GM21447 (cell line): ENCODE measurements around the gene MUC5AC.

Source experiments
- ATAC-seq: cut with Tn5 transposase; IDR thresholded peaks from one replicate; pipeline ENCODE4 v1.9.1; 2021; ENCODE audit not compliant: unreplicated experiment

The MUC5AC gene

DNA sequence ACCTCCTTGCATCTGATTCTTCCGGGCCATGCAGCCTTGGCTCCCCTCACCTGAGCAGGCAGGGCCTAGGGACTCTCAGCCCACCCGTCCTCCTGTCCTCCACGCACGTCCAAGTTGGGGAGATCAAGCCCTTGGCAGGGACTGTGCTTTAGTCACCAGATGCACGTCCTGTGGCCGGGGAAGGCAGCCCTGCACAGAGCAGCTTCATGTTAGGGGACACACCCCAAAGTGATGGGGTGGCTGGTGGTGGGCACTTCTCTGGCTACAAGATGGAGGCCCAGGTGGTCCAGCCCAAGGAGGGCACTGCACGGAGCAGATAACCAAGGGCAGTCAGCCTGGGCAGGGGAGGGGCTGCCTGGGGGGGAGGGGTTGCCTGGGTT lies 66.3 kb downstream of the MUC5AC start:
- no peak for ATAC-seq

DNA sequence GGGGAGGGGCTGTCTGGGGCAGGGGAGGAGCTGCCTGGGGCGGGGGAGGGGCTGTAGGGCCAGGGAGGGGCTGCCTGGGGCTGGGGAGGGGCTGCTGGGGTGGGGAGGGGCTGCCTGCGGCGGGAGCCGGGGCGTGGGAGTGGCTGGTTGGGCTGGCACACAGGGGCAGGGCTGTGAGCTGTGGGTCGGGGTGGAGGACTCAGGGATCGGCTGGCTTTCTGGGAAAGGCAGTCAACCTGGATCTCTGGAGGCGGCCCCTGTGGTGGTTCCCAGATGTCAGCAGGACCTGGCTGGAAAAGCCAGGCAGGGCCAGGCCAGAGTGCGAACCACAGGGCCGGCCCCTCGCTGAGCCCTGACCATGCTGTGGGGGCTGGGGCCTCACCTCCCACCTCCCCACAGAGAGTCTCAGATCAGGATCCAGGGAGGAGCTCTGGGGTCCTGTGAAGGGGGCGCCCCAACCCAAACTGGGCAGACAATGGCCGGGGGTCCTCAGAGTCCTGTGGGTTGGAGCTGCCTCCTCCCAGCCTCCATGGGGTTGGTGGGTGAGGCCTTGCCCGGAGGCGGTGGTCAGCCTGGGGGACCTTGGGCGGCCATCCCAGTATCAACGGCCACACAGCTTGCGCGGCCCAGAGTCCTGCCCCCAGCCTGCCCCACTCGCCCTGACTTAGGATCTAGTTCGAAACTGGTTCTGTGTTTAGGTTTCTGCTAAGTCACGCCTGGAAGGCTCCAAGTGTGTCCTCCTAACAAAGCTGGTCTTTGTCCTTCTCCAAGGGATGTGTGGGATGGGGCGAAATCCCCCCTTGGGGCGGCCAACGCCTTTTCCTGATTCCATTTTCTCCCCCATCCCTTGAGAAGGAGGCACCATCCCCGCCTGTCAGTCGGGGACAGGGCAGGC lies 67.0 kb downstream of the MUC5AC start:
- ATAC-seq = no peak

DNA sequence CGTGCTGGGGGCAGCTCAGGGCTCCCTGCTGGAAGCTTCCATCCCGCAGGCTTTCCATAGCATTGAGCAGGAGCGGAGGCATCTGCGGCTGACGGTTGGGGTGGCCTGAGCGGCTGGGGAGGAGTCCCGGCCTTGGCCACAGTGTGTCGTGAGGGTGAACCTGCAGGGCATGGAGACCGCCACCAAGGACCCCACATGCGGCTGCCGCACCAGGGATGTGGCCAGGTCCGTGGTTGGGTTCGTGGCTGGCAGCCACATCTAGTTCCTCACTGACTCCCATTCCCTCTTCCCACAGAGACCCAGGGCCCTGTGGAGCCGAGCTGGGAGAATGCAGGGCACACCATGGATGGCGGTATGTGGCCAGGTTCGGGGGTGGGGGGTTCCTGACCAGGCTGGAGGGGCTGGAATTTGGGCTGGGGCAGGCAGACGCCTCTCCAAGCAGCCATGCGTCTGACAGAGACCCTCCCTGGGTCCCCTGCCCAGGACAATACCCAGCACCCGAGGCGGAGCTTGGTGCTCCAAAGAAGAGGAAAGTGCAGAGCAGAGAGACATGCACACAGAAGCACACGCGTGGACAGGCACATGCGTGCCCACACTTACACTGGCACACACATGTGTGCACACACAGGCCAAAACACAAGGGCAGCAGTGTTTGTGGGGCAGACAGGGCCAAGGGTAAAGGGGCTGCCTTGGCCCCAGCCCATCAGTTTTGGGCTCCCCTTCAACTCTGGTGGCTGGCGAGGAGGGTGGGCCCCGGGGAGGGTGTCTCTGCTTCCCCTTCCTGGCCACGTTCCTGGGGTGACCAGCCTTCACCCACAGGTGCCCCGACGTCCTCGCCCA lies 67.9 kb downstream of the MUC5AC start:
- ATAC-seq = no peak

DNA sequence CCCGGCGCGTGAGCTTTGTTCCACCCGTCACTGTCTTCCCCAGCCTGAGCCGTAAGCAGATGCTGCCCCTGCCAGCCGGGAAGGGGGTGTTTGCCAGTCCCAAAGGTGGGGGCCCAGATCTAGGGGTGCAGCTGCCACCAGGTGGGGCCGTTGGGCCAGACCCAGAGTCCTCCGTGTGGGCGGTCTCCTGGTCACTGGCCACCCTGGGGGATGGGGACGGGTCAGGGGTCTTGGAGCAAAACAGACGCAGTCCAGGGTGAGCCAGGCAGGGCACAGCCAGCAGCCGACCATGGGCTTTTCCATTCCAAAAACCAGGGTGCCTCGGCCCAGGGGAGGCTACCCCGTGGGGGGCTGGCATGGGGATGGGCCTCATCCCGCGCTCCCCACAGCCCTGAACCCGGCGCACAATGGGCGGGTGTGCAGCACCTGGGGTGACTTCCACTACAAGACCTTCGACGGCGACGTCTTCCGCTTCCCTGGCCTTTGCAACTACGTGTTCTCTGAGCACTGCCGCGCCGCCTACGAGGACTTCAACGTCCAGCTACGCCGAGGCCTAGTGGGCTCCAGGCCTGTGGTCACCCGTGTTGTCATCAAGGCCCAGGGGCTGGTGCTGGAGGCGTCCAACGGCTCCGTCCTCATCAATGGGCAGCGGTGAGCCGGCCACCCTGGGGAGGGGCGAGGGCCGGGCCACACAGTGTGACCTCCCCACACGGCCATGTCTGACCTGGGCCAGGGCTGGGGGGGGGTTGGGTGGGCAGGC lies 68.7 kb downstream of the MUC5AC start:
- no peak for ATAC-seq

DNA sequence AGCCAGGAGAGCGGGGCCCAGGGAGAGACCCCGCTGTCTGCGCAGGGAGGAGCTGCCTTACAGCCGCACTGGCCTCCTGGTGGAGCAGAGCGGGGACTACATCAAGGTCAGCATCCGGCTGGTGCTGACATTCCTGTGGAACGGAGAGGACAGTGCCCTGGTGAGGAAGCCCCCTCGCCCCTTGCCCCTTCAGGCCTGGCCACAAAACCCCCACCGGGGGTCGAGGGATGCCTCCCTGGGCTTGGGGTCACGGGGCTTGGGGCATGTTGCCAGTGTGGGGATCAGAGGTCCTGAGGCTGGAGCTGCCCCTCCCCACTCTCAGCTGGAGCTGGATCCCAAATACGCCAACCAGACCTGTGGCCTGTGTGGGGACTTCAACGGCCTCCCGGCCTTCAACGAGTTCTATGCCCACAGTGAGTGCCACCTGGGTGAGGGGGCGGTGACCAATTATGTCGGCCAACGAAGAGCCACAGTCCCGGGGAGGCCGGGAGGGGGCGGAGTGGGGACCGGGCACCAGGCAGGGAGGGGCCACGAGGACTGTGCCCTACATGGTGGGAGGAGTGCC lies 69.3 kb downstream of the MUC5AC start:
- no peak for ATAC-seq

DNA sequence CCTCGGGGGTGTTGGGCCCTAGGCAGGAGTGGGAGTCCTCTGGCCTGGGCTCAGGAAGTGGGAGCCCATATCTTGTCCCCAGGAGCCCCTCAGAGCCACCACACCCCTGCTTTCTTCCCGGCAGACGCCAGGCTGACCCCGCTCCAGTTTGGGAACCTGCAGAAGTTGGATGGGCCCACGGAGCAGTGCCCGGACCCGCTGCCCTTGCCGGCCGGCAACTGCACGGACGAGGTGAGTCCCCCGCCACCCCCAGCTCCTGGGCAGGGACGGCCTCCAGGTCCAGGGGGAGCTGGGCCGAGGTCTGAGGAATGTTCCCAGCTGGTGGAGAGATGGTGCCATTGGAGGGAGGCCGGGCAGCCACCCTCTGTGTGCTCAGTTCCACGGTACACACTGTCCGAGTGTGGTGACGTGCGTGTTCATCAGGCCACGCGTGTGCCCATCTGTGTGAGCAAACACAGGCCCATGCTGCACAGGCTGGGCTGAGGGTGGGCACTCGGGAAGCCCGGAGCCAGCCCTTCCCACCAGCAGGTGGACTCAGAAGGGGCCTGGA lies 69.9 kb downstream of the MUC5AC start:
- ATAC-seq = no peak

DNA sequence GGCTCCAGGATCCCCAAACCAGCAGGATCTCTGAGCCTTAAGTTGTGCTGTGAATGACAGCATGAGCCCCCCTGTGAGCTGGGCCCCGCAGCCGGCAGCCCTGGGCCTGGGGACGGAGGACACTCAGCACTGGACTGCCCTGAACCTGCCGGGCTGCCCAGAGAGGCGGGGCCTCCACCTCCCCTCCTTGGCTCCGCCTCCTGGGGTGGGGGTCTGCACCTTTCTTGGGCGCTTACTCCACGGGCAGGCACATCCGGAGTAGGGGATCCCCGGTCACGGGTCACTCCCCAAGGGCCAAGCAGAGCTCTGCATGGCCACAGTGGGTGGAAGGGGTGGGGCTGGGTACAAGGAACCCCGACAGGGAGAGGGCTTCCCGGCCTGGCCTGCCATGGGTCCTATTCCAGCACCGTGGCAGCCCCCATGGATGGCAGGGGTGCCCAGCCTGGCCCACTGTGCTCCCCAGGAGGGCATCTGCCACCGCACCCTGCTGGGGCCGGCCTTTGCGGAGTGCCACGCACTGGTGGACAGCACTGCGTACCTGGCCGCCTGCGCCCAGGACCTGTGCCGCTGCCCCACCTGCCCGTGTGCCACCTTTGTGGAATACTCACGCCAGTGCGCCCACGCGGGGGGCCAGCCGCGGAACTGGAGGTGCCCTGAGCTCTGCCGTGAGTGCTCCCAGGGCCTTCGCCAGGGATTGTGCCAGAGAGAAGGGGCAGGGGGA lies 70.5 kb downstream of the MUC5AC start:
- ATAC-seq = no peak

DNA sequence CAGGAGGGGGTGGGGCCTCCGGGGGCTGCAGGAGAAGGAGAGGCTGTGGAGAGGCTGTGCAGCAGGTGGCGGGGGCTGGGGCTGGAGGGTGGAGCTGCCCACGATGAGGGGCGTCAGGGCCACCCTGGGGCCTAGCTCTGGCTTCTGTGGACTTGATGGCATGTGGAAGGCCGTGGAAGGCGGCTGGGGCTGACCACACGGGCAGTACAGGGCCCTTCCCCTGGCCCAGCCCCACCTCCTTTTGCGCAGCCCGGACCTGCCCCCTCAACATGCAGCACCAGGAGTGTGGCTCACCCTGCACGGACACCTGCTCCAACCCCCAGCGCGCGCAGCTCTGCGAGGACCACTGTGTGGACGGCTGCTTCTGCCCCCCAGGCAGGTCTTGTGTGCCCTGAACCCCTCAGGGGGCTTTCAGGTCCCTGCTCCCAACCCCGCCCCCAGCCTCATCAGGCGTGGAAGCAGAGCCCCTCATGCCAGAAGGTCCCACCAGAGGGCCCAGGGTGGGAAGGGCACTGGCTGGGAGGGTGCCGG lies 71.2 kb downstream of the MUC5AC start:
- ATAC-seq = no peak

DNA sequence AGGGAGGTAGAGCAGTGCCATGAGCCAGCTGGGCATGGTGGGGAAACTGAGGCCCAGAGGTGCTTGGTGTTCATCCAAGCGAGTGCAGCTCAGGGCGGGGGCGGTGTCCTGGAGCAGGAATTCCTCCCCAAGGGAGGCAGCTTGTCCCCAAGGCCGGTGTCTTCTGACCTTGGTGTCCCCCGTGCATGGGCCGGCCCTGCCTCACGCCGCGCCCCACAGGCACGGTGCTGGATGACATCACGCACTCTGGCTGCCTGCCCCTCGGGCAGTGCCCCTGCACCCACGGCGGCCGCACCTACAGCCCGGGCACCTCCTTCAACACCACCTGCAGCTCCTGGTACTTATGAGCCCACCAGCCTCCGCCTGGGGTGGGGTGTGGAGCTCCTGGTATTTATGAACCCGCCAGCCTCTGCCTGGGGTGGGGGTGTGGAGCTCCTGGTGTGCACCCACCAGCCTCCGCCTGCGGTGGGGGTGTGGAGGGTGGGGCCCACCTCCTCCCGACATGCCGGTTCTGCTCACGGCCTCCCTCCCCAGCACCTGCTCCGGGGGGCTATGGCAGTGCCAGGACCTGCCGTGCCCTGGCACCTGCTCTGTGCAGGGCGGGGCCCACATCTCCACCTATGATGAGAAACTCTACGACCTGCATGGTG lies 71.8 kb downstream of the MUC5AC start:
- no peak for ATAC-seq

DNA sequence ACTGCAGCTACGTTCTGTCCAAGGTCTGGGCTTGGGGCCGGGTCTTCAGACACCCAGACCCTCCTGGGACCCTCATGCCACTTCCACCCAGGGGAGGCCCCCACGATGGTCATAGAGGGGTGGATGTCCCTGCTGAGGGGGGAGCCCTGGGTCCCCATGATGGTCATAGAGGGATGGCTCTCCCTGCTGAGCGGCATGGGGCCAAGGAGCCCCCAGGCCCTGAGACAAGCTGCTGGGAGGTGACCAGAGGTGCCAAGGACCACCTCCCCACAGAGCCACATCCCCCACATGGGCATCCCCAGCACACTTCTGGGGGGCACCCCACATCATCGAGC lies 72.3 kb downstream of the MUC5AC start:
- ATAC-seq = no peak

DNA sequence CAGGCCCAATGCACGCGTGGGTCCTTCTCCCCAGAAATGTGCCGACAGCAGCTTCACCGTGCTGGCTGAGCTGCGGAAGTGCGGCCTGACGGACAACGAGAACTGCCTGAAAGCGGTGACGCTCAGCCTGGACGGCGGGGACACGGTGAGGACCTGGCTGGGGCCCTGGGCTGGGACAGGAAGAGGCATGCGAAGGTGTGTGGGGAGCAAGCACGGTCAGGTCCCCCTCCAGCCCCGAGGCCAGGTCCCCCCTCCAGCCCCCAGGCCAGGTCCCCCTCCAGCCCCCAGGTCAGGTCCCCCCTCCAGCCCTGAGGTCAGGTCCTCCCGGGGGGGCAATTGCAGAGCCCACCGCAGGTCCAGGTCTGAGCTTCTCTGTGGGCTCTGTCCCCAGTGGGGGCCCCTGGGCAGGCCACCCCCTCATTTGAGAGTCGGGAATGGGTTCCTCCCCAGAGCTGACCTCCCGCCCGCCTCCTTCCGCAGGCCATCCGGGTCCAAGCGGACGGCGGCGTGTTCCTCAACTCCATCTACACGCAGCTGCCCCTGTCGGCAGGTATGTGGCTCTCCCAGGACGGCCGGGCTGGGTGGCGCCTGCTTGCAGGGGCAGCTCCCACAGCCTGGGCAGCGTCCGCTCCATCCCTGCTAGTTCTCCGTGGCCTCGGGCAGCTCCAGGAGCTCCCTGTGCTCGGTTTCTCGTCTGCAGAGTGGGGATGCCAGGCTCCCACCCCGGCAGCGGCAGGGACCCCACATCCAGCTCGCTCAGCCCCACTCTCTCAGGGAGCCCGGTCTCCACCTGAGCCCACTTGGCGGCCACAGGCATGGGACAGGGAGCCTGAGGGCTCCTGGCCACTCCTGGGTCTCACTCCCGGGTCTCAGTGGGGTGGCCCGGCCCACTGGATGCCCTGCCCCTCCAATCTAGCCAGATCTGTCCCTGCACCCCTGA lies 73.0 kb downstream of the MUC5AC start:
- no peak for ATAC-seq

DNA sequence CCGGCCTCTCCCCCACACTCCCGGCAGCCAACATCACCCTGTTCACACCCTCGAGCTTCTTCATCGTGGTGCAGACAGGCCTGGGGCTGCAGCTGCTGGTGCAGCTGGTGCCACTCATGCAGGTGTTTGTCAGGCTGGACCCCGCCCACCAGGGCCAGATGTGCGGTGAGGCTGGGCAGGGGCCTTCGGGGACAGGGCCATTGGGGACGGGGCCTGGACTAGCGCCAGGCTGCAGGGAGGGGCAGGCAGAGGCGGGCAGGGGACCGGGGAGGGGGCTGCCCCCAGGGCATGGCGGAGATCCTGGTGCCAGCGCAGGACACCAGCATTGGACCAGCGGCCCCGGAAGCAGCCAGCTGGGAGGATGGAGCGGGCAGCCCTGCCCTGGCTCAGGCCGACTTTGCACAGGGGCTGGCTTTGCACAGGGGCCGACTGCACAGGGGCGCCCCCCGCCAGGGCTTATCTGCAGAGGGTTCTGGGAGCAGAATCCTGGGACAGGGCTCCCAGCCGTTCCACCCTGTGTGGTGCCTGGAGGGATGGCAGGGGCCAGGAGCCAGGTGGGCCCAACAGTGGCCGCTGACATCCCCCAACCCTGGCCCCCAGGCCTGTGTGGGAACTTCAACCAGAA lies 73.8 kb downstream of the MUC5AC start:
- no peak for ATAC-seq

DNA sequence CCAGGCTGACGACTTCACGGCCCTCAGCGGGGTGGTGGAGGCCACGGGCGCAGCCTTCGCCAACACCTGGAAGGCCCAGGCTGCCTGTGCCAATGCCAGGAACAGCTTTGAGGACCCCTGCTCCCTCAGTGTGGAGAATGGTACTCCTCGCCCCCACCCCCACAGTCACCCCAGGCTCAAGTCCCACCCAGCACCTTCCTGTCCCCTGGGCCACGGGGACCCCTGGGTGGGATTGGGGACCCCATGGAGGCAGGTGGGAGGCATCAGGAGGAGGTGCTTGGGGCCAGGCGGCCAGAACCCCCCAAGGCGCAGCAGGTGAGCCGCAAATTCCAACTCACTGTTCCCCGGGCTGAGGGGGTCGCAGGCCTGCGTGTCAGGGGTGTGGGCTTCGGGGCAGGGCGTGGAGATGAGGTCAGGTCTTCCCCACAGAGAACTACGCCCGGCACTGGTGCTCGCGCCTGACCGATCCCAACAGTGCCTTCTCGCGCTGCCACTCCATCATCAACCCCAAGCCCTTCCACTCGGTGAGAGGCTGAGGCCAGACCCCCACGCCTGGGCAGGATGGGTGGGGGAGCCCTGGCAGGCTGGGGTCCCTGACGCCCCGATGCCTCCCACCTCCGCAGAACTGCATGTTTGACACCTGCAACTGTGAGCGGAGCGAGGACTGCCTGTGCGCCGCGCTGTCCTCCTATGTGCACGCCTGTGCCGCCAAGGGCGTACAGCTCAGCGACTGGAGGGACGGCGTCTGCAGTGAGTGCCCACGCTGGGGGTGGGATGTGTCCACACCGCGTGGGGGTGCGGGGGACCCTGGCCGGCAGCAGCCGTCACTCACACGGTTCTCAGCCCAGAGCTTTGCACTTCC lies 74.5 kb downstream of the MUC5AC start:
- no peak for ATAC-seq

DNA sequence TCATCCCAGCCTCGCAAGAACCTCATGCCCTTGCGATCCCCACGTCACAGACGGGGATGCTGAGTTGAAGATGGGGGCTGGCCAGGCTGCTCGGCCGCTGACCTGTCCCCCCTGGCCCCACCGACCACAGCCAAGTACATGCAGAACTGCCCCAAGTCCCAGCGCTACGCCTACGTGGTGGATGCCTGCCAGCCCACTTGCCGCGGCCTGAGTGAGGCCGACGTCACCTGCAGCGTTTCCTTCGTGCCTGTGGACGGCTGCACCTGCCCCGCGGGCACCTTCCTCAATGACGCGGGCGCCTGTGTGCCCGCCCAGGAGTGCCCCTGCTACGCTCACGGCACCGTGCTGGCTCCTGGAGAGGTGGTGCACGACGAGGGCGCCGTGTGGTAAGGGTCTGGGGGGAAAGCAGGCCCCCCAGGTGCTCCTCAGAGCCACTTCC lies 75.1 kb downstream of the MUC5AC start:
- no peak for ATAC-seq

DNA sequence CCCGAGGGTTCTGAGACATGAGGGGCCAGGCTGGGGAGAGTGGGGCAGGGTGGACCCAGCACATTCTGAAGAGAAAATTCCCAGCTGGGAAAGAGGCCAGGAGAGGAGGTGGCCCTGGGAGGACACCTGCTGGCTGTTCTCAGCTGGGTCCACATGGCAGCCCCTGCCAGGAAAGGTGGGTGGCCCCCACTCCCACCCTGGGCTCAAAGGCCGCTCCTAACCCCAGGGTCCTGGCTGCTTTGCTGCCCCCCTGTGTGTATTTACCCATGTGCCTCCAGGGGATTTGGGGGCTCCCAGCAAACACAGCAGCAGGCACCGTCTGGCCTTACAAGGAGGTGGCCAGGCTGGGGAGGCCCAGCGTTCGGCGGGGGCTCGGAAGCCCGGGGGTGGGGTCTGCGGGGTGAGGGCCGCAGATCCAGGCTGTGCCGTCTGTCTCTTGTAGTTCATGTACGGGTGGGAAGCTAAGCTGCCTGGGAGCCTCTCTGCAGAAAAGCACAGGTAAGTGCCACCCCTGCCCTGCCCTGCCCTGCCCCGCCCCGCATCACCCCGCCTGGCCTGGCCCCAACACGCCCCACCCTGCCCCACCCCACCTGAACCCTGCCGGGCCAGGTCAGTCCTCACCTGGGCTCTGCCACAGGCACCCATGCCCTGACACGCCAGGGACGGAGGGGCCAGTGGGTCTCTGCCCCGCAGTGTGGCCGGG lies 75.7 kb downstream of the MUC5AC start:
- no peak for ATAC-seq

DNA sequence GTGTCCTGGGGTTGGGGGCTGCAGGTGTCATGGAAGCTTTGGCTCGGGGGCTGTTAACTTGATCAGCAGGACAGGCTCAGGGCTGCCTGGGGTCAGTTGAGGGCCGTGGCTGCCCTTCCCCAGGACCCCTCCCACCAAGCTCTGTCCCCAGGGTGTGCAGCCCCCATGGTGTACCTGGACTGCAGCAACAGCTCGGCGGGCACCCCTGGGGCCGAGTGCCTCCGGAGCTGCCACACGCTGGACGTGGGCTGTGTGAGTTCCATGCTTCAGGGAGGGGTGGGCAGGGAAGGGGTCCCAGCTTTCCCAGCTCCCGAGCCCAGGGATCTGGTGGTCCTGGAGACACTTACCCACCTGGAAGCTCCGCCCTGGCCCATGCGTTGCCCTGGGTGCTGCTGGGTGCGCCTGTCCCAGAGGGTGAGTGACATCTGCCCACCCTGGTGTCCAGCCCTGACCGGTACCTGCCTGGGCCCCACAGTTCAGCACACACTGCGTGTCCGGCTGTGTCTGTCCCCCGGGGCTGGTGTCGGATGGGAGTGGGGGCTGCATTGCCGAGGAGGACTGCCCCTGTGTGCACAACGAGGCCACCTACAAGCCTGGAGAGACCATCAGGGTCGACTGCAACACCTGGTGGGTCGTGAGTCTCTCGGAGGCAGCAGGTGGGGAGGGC lies 76.4 kb downstream of the MUC5AC start:
- ATAC-seq = no peak
